Ectodermal cell (in vitro differentiated cells): Measurements from ENCODE around the gene NCAM1.

Experiments
- H3K27ac ChIP-seq: 2 replicates; pipeline ENCODE4 v1.7.0; 2013; ENCODE audit warnings: mild to moderate bottlenecking, low read depth, low read length; ENCODE audit not compliant: insufficient read depth, poor library complexity, severe bottlenecking
- H3K27me3 ChIP-seq: 2 replicates; pipeline ENCODE4 v1.7.0; 2013; ENCODE audit warnings: mild to moderate bottlenecking, low read length; ENCODE audit not compliant: insufficient read depth, control insufficient read depth, poor library complexity, severe bottlenecking
- H3K36me3 ChIP-seq: one replicate; pipeline ENCODE4 v1.7.0; 2013; ENCODE audit warnings: low read length; ENCODE audit not compliant: control insufficient read depth, insufficient read depth
- H3K4me1 ChIP-seq: one replicate; pipeline ENCODE4 v1.7.0; 2013; ENCODE audit warnings: low read length; ENCODE audit not compliant: control insufficient read depth, insufficient read depth
- H3K4me3 ChIP-seq: 2 replicates; pipeline ENCODE4 v1.7.0; 2013; ENCODE audit warnings: low read depth, low read length, control low read depth; ENCODE audit not compliant: insufficient read depth
- H3K9me3 ChIP-seq: 2 replicates; pipeline ENCODE4 v1.7.0; 2013; ENCODE audit warnings: mild to moderate bottlenecking, low read length, moderate library complexity; ENCODE audit not compliant: control insufficient read depth
- WGBS, 2 experiments: methylation state at CpG; one replicate each; pipeline ENCODE4 v1.1.7; 2013; ENCODE audit warnings: missing lambda C conversion rate in 2 of 2; 5-methylcytosine and 5-hydroxymethylcytosine counted together

Gene NCAM1

GRCh38 chr11:113256431-113257202 lies 295.4 kb downstream of the NCAM1 start:
- no peaks in the 10 kb centered on the region for H3K27me3 ChIP-seq
- H3K36me3 ChIP-seq: no peaks in the 10 kb centered on the region
- no peak overlapping the region for H3K4me3 ChIP-seq
- WGBS, 2 experiments: 90 to 97% methylated on average over 3 of the region's 3 CpGs
- H3K9me3 ChIP-seq: no peaks in the 10 kb centered on the region
- no peak overlapping the region for H3K27ac ChIP-seq
- H3K4me1 ChIP-seq: no peaks in the 10 kb centered on the region

DNA sequence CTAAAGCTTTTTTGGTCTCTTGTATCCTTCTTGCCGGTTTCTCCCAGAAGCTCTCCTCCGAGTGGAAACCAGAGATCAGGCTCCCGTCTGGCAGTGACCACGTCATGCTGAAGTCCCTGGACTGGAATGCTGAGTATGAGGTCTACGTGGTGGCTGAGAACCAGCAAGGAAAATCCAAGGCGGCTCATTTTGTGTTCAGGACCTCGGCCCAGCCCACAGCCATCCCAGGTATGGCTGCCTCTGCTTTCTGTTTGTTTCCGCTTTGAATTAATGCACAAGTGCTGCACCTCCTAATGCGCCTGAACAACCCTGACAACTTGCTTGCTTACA lies 298.8 kb downstream of the NCAM1 start:
- Histone ChIP-seq H3K27ac (no peak overlapping the region), H3K4me1 (peaks cover 1% of the 10 kb centered on the region), H3K36me3 (no peaks in the 10 kb centered on the region), H3K4me3 (no peak overlapping the region), H3K27me3 (no peaks in the 10 kb centered on the region), H3K9me3 (no peaks in the 10 kb centered on the region)
- WGBS, 2 experiments: 94 to 96% methylated on average over 9 of the region's 9 CpGs

DNA sequence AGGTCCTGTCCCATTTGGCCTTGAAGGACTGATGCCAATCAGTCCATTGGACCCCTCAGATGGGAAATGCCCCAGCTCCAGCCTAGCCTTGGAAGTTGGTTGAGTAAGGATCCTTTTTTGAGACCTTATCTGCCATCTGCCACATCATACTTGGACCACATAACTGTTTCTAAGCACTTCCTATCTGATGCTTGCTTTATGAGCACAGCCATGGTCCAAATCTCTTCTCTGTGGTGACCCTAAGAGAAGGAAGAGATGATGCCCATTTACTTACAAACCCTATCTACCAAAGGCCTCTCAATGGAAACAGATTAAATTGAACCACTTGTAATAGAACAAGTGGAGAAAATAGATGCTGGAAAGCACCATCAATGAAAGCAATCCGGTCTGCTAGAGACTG lies 299.3 kb downstream of the NCAM1 start:
- Histone ChIP-seq H3K36me3 (no peaks in the 10 kb centered on the region), H3K27me3 (no peaks in the 10 kb centered on the region), H3K4me3 (no peak overlapping the region), H3K27ac (no peak overlapping the region), H3K4me1 (peaks cover 6% of the 10 kb centered on the region), H3K9me3 (no peaks in the 10 kb centered on the region)
- 95% methylated on average over 1 of the region's 1 CpG for WGBS, 2 experiments

GRCh38 chr11:113261709-113262475 lies 300.7 kb downstream of the NCAM1 start:
- Histone ChIP-seq H3K4me1 (peaks cover 6% of the 10 kb centered on the region), H3K36me3 (no peaks in the 10 kb centered on the region), H3K9me3 (no peaks in the 10 kb centered on the region), H3K27me3 (no peaks in the 10 kb centered on the region), H3K27ac (no peak overlapping the region), H3K4me3 (no peak overlapping the region)
- WGBS, 2 experiments: 92 to 95% methylated on average over 10 of the region's 10 CpGs

DNA sequence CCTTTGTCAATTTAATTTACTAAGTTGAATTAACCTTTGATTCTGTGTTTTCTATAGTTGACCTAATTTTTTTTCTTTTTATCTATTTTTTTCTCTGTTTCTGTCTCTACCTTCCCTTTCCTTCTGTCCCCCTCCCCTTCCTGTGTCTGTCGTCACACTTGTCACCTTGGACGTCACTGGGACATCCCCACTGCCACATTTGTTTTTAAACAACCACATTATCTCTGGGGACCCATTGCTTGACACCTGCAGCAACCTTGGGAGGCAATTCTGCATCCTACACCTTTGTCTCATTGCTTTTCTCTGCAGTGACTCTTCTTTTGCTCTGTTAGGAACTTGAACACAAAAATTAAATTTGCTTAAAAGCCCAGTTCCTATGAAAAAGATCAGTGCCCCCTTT lies 301.4 kb downstream of the NCAM1 start:
- no peaks in the 10 kb centered on the region for H3K36me3 ChIP-seq

GRCh38 chr11:113263458-113264259 lies 302.4 kb downstream of the NCAM1 start:
- Histone ChIP-seq H3K4me3 (no peak overlapping the region), H3K4me1 (peaks cover 6% of the 10 kb centered on the region), H3K9me3 (no peaks in the 10 kb centered on the region), H3K36me3 (no peaks in the 10 kb centered on the region), H3K27ac (no peak overlapping the region), H3K27me3 (no peaks in the 10 kb centered on the region)
- 89 to 92% methylated on average over 9 of the region's 9 CpGs for WGBS, 2 experiments

More for the DNA sequence above, 301.4 kb downstream of the NCAM1 start:
- Histone ChIP-seq H3K27ac (no peak overlapping the region), H3K4me3 (no peak overlapping the region), H3K4me1 (peaks cover 6% of the 10 kb centered on the region), H3K9me3 (no peaks in the 10 kb centered on the region), H3K27me3 (no peaks in the 10 kb centered on the region)
- WGBS, 2 experiments: 83 to 89% methylated on average over 2 of the region's 2 CpGs

DNA sequence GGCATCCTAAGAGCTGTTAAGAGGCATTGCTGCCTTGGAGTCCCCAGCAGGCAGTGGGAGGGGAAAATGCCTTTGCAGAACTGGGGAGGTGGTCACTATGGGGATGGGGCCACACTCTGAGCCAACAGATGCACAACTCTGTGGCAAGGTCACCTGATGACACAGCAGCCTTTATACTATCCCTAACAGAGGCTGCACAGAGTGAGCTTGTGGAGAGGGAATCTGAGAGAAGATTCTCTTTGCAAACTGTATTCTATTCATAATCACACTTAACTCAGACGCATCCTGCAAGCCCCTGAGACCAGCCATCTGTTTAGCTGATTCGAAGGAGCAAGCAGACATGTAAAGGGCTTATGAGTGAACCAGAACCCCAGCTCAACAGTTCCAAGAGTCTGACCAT lies 304.1 kb downstream of the NCAM1 start:
- Histone ChIP-seq H3K9me3 (no peaks in the 10 kb centered on the region), H3K27ac (no peak overlapping the region), H3K4me1 (peaks cover 6% of the 10 kb centered on the region), H3K4me3 (no peak overlapping the region), H3K36me3 (no peaks in the 10 kb centered on the region), H3K27me3 (no peaks in the 10 kb centered on the region)
- WGBS, 2 experiments: 90 to 94% methylated on average over 2 of the region's 2 CpGs

DNA sequence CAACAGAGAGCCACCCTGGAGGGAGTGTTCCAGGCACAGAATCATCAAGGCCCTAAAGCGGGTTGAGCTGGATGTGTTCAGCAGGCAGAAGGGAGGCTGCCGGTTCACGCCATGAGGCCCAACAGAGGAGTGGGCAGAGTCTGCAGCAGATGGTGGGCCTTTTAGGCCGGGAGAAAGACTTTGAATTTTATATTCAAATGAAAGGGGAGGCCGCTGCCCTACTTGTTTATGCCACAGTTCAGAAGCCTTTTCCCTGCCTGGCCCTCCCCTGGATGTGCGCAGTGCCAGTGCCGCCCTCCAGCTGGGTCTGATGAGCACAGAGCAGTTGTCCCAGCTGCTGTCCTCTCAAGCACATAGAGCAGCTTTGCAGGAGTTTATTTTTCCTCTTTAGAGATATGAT lies 306.3 kb downstream of the NCAM1 start:
- WGBS, 2 experiments: 91 to 95% methylated on average over 7 of the region's 7 CpGs
- Histone ChIP-seq H3K36me3 (no peaks in the 10 kb centered on the region), H3K9me3 (no peaks in the 10 kb centered on the region), H3K4me3 (no peak overlapping the region), H3K27me3 (no peaks in the 10 kb centered on the region), H3K27ac (no peak overlapping the region), H3K4me1 (peaks cover 6% of the 10 kb centered on the region)

DNA sequence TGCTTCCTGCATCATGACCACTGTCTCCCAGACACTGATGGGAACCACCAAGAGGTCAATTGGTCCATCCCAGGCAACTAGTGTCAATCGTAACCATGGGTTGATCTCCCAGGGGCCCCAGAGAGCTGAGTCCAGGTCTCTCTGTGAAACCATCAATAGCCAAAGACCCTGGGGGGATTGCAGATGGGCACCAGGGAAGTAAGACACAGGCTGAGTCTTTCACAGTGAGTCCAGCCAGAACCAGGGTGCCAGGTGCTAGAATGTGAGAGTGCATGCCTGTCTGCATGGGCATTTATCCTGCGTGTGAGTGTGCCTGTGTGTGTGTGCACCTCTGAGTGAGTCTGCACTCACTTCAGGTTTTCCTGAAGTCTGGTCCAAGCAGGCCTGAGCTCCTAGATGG lies 307.9 kb downstream of the NCAM1 start:
- Histone ChIP-seq H3K4me1 (peaks cover 6% of the 10 kb centered on the region), H3K9me3 (no peaks in the 10 kb centered on the region), H3K27ac (no peak overlapping the region), H3K4me3 (no peak overlapping the region), H3K27me3 (no peaks in the 10 kb centered on the region), H3K36me3 (no peaks in the 10 kb centered on the region)
- WGBS, 2 experiments: 96 to 98% methylated on average over 2 of the region's 2 CpGs

DNA sequence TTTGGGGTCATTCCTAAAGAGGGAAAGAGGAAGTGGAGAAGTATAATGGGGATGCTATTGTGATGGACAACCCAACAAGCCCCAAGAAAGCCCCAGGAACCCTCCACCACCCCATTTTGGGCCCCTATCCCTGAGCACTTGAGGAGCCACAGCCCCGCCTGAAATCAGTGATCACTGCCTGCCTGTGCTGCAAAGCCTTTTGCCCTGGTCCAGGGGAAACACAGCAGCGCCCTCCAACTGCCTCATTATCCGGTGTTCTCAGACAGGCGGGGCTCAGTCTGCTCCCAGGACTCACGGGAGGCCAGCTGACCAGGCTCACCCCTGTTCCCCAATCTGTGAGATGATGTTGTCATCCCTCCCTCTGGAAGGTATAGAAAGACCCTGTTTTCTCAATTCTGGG lies 308.4 kb downstream of the NCAM1 start:
- 93% methylated on average over 5 of the region's 5 CpGs for WGBS, 2 experiments
- no peaks in the 10 kb centered on the region for H3K36me3 ChIP-seq

More for the DNA sequence above, 308.4 kb downstream of the NCAM1 start:
- Histone ChIP-seq H3K9me3 (no peaks in the 10 kb centered on the region), H3K27me3 (no peaks in the 10 kb centered on the region), H3K4me3 (no peak overlapping the region), H3K4me1 (peaks cover 8% of the 10 kb centered on the region), H3K27ac (no peak overlapping the region)
